Breast epithelium (tissue), 3 donors: Measurements from ENCODE around the gene RUSF1.

ENCODE experiments used
- POLR2A ChIP-seq: fragments of 450-650 bp; IDR thresholded peaks from one replicate; pipeline ENCODE4 v1.6.1; 2016; ENCODE audit warnings: antibody characterized with exemption, mild to moderate bottlenecking, moderate library complexity
- POLR2AphosphoS5 ChIP-seq, 3 donors: sonication (generic); formaldehyde crosslinking; IDR thresholded peaks; one replicate each; pipeline ENCODE4 v1.6.1; 2017; ENCODE audit warnings: antibody characterized with exemption in 3 of 3
- TF ChIP-seq, protein P1 (sequence below), 3 donors: fragments of 450-650 bp; IDR thresholded peaks; one replicate each; pipeline ENCODE4 v1.5.1; 2016 to 2017; ENCODE audit warnings: antibody characterized with exemption in 3 of 3, mild to moderate bottlenecking in 3 of 3, moderate library complexity in 3 of 3

DNA sequence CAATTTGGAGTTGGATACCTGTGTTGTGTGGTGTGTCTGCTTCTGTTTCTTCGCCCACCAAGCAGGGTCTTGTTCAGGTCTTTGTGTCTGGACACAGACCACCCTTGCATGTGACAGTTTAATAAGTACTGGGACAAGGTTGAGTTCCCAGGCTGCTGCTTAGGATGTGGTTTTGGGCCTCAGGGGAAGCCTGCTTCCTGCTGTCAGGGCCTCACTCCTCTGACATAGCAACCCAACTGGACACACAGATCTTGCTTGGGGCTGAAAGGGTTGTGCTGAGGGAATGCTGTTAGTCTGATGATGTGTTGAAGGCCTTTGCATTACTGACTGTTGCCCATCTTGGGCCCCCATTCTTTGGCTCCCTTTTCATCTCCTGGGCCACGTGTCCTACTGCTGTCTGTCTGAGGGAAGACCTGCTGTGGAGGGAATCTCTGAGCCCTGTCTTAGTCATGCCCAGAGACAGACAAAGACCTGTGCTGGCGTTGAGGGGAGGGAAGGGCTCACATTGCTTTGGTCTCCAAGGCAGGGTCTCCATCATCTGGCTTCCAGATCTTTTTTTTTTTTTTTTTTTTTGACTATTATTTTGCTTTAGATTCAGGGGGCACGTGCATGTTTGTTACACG is 40.9 kb downstream of the RUSF1 start:
- TF ChIP-seq, protein P1, sequence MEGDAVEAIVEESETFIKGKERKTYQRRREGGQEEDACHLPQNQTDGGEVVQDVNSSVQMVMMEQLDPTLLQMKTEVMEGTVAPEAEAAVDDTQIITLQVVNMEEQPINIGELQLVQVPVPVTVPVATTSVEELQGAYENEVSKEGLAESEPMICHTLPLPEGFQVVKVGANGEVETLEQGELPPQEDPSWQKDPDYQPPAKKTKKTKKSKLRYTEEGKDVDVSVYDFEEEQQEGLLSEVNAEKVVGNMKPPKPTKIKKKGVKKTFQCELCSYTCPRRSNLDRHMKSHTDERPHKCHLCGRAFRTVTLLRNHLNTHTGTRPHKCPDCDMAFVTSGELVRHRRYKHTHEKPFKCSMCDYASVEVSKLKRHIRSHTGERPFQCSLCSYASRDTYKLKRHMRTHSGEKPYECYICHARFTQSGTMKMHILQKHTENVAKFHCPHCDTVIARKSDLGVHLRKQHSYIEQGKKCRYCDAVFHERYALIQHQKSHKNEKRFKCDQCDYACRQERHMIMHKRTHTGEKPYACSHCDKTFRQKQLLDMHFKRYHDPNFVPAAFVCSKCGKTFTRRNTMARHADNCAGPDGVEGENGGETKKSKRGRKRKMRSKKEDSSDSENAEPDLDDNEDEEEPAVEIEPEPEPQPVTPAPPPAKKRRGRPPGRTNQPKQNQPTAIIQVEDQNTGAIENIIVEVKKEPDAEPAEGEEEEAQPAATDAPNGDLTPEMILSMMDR (IDR thresholded peaks at IDR 0.05), result no peak
- TF ChIP-seq POLR2AphosphoS5 (IDR thresholded peaks at IDR 0.05) (no peak), POLR2A (no peak)
